ENCODE results near the gene RAD51B.

Gene RAD51B

DNA sequence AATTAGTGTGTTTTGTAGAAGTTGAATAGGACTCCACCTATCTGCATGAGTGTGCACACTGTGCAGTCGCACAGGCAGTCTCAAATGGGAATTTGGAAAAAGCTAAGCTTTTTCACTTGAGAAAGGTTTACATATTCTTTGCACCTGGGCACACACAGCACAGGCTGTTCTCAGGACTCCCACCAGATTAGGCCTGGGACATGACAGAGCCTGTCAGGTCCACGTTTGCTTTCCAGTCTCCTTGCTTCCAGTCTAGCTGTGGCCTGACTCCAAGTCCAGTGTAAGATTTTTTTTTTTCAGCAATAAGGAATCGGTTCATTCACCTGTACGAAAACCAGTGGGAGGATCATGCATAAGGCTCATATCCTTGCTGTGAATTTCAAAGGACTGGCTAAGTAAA is 792.0 kb downstream of the RAD51B start:
- no peak for FAIRE-seq

DNA sequence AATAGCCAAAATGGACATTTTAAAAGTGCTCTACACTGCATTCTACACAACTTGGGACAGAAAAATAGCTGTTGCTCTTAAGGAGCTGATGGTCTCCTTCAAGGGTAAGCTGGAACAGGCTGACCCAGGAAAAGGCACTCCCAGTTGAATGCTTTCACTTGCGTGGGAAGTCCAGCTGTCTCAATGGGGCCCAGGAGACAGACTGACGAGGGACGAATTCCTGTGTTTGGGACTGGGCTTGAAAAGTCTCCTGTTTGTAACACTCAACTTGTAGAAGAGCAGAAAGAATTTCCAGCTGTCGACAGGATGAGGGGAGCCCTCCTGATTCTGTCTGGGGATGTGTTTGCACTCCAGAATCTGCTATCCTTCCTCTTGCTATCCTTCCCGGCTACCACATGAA is 792.5 kb downstream of the RAD51B start:
- no peak for FAIRE-seq

DNA sequence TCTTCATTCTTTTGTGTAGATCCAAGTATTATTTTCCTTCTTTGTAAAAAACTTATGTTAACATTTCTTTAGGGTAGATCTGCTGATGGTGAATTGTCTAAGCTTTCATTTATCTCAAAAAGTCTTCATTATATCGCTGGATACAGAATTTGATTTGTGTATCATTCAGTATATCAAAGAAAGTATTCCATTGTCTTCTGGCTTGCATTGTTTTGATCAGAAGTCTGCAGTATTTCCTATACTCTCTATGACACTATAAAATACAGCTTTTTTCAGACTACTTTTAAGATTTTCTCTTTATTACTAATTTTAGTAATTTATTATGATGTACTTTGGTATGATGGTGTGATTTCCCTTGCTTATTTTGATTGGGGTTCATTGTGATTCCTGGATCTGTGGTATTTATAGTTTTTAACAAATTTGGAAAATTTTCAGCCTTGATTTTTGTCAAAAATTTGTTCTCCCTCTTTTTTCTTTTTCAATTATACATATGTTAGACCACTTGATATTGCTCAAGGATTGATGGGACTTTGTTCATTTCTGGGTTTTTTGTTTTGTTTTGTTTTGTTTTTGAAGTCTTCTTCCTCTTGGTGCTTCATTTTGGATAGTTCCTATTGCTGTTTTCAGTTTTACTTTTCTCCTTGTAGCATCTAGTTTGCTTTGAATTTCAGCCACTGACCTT is 796.8 kb downstream of the RAD51B start:
- FAIRE-seq: peak; percentile 55

DNA sequence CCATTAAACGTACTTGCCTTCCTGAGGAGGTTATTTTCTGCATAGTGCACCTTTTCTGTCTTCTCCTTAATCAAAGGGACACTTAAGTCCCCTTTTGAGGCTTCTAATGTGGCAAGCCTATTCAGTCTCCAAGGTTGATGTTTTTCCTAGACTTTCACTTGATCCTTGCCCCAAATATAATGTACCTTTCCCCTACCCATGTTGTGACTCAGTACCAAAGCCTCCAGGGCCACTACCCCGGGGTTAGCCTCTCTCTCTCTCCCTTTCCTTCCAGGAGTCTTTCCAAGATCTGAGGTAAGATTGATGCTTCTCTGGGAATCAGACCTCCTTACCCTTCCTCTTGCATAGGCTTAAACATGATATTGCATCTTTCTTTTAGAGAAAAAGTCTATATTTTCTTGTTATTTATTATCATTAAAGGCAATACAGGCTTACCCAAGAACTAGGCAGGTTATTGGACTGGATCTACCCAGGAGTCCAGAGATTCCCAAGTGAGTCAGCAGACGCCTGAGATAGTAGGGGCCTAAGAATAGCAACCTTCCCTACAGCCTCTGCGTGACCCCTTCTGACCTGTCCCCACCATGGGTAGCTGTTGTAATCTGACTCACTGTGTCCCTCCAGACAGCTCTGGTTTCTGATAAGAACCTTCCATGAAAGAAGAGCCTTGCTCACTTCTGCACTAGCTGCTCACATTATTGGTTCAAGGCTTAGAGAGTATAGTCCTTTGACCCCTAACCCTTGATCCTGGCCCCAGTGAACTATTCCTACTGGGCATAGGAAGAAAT is 800.4 kb downstream of the RAD51B start:
- FAIRE-seq: no peak

DNA sequence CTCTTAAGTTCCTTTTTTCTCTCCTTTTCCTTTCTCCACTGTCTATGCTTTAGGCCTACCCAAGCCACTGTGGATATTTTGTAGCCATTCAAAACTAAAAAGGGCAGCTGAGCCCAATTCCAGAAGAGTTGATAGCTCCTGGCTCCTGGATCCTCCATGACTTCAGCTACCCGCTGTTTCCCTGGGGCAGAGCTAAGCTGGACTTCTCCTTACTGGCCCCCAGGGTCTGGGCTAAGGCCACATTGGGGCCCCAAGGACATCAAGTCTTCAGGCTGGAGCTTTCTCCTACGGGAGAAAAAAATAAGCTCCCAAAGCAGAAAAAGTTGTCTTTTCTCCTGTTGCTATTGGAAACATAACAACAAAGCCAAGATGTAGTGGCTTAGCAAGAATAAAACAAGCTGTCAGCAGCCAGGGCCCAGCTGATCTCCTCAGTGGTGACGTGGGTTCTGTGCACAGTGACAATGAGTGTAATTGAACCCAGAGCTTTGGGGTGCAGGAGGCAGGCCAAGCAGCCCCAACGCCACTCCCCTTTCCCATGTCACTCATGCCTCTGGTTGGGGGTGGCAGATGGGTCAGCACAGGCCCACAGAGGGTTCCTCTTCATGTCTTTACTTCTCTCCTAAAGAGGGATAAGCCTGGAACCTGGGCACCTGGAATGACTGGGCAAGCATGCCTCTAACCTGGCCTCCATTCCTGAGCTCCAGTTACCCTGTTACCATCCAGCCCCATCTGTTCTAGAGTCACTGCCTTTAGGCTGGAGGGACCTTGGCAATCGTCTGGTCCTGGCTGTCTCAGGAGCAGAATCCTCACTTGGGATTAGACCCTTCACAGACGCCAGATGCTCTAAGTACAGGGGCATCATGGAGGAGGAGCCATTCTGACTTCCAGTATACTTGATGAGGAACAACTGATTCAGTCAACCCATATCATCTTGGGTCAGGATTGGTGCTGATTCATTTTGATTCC is 802.1 kb downstream of the RAD51B start:
- FAIRE-seq: no peak

DNA sequence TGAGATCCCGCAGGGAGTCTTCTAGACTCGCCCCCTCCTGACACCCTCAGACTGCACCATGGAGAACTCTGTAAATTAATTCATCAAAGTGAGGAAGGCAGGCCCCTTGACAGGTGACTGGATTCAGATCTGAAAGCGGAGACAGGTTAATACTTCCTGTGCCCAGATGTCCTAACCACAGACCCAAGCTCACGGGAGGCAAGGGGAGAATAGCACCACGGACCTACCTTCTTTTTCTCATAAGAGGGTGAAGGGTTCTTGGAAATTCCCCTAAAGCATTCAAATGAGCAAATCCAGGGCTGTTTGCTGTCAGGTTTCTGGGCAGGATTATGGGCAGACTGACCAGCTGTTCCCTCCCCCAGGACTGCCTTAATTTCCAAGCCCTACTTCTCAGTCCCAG is 803.3 kb downstream of the RAD51B start:
- FAIRE-seq: no peak

DNA sequence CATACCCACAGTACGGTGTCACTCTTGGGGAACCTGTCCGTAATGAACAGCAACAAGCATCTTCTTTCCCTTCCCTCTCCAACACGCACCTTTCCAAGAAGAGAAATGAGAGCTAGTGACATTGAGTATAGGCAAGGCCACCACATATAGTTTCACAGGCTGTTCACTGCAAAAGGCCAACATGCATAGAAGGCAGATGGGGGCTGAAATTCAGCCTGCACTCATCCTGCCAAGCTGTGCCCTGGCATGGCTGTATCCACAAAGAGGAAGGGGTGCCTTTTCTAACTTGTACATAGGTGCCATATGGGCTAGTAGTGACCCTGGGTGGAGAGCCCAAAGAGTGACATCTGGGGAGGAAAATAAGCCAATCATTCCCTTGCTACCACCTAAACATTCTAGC is 803.7 kb downstream of the RAD51B start:
- no peak for FAIRE-seq

DNA sequence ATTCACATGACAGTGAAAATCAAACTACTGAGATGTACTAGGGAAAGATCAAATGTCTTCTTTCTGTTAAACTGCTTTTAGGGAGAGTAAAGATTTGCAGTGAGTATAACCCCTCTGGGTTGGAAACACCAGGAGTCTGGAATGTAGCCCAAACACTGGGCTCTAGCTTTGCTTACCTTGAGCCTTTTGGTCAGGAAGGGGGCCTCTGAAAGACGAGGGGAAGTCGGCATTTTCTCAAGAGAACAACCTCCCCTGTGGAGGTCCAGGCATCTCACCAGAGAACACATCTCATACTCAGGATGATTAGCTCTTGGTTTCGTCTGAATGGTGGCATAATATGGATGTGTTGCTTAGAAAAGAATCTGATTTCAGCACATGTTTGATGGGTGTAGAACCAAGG is 804.2 kb downstream of the RAD51B start:
- FAIRE-seq: no peak

DNA sequence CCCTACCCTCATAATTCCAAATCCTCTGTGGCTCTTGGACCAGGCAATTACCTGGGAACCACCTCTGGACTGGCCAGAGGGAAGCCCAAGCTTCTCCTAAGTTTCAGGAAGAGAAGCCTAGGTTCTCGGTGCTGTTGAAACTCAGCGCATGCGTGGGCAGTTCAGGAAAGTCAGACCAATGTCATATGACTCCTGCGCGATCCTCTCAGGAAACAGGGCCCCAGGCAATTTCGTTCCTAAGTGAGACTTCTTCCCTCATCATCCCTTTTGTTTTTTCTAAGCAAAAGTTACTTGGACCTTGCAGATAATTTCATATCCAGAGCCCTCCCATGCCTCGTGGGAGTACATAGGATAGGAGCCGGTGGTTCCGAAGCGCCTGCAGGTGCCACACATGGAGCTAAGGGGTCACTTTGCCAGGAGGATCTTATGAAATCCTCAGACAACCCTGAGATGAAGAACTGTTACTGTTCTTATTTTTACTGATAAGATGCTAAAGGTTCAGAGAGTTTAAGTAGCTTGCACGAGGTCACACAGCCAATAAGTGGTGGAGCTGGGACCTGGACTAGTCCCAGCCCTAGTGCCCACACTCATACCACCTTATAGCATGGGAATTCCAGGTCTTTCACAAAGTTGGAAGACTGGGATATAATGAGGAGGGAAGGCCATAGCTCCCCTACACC is 805.1 kb downstream of the RAD51B start:
- no peak for FAIRE-seq

DNA sequence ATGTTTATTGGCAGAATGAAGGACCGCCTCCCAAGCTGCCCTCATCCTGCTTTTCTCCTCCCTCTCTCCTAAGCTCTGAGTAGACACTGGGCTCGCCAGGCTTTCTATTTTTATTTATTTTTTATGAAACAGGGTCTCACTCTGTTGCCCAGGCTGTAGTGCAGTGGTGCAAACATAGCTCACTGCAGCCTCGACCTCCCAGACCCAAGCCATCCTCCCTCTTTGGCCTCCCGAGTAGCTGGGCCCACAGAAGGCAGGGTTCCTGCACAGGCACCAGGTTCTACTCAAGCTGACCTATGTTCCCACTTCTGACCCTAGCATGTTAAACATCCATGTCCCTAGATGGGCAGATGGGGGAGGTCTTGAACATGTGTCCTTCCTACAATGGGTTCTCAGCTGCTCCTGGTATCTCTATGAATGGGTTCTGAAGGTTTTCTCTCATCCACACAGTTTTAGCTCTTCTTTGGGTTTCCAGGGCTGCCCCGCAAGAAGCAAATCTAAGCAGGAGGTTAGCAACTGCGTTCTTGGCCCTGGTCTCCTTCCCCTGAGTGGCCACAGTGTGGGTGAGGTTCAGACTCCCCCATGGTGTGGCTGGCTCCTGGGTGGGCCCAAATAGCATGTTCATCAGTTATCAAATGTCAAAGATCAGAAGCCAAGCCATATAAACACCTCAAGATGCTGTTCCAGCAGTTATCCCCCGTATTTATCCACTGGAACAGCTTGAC is 805.9 kb downstream of the RAD51B start:
- FAIRE-seq: no peak

DNA sequence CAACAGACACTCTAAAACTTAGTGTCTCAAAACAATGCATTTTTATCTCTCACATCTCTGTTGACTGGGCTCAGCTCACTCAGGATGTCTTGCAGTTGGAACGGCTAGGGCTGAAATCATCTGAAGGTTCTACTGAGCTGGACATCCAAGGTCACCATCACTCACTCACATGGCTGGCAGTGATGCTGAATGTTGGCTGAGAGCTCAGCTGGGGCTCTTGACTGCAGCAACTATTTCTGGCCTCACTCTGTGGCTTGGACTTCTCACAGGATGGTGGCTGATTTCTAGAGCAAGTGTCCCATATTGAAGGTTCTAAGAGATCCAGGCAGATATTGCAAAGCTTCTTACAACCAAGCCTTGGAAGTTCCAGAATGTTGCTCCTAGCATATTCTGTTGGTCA is 806.8 kb downstream of the RAD51B start:
- FAIRE-seq: no peak

DNA sequence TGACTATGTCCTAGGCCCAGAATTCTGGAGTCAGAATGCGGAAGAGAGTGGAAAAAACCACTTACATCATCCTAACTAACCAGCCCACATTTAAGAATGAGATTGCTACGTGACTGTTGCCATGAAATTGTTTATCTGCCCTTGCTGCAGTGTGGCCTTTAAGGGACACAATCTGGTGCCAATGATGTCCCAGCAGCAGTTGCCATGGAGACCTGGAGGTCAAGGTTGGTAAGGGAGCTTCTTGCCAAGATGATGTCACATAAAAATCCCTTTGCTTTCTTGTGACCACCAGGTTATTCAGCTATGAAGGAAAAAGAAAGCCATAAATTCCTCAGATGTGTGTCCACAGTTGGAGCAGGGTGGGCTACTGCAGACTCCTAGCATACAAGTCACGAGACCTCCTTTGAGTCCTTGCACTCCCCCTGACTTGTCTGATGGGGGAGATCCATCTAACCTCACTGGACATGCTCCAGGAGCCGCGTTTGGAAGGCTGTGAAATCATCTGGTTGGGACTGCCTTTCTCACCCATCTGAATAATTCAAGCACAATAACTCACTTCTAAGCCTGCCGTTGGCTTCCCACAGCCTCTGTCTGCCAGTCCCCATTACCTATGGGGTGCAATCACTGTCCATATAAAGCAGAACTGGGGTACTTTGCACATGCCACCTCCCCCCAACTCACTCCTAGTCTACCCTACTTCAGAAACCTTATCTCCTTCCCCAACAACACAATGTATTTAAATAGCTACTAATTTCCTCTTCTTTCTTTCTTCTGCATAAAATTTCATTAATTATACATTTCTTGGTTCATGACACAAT is 807.7 kb downstream of the RAD51B start:
- no peak for FAIRE-seq

DNA sequence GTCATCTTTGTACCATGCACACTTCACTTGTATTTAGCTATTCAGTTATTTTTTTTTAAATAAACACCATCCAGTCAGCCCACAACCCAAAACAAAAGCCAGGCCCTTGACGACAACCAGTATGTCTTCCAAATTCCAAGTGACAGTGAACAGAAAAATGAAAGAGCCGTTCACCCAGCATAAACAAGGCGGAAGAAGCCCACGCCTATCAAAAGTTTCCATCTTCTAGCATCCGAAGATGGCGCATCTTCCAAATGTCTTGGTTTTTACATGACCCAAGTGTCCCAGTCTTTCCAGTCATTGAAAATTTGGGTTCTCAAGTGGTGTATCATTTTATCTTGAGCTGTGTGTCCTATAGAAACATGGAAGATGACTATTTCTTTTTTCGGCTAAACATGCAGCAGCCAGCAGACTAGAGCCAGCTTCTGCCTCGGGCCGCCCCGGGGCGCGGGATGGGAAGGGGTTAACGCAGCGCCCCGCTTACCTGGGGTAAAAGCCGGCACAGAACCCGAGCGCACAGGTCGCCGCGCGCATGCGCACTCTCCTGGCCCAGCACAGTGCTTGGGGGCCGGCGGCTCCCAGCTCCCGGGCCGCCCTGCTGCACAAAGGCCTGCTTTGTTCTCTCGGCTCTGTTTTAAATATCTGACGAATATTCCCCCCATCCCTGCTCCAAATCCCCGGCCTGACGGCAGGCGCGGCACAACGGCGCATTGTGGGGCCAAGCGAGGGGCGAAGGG is 808.5 kb downstream of the RAD51B start:
- no peak for FAIRE-seq

DNA sequence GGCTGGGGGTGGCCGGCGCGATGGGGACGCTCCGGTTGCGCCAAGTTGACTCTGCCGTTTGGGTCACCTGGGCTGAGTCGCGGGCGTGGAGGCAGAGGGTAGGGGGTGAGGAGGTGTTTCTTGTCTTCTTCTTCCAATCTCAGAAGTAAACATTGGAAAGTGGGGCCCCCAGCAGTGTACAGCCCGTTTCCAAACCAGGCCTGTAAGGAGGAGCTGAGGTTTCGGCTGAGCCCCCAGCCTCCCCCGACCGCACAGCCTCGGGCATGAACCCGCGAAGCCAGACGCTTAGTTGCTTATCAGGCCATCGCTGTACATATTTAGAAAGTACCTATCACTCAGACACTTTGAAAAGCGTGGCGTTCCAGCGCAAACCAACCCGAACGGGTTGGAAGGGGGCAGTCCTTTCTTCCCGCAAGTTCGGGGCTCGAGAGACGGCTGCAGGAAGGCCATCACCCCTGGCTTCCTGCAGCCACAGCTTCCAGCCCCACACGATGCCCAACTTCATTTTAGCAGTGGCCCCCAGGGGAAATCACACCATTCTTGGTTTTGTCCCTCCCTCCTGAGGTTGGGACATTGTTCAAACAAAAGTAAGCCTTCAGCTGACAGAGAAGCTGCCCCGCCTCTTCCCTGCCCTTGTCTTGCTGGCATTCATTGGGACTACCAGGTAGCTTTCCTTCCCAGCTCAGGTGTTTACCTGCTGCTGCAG is 809.2 kb downstream of the RAD51B start:
- FAIRE-seq: no peak

DNA sequence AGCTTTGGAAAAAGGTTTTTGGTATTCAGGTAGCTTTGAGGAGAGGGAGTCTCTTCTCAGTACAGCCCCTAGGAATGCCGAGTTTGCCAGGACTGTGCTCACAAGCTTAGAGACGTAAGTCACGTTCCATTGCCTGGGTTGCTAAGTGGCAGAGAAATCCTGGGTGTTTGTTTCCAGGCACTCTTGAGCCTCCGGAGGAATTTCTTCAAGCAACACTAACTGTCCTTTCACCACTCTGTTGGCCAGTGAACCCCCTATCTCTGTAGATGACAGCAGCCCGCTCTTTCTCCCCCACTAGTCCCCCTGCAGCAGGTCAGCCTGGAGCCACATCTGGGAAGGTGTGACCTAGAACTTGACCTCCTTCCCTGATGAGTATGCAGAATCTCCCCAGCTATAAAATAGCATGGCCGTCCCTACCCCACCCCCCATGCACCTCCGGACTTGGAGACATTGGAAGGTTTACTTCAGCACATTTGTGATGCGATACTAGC is 810.5 kb downstream of the RAD51B start:
- no peak for FAIRE-seq

DNA sequence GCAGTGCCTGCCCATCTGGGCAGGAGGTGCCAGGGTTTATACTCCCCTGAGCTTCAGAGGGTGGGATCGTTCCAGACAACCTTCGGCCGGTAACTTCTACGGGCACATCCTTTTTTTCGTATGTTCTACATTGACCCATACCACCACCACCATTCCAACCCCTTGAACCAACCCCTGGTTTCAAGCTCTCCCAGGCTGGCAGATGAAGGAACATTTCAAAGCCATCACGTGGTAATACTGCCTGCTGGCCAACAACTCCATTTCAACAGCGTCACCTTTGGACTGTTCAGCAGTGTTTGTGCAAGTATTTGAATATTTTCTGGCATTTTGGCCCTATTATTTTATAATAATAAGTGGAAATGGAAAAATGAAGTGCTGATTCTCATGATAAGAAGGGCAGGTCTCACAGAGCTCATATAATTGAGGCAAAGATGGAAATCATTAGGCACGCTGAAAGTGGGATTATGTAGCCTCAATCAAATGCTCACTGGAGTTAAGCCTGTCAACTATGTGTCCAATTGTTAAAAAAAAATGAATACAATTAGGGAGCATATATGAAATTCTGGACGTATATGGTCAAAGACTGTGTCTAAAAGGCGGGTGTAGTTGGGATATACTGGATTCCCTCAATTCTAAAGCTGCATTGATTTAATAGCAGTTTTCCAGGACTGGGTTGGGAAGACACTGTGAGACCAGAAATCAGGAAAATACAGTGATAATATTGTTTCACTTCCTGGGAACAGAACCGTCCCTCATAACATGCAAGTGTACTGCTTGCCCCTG is 811.2 kb downstream of the RAD51B start:
- FAIRE-seq: no peak

DNA sequence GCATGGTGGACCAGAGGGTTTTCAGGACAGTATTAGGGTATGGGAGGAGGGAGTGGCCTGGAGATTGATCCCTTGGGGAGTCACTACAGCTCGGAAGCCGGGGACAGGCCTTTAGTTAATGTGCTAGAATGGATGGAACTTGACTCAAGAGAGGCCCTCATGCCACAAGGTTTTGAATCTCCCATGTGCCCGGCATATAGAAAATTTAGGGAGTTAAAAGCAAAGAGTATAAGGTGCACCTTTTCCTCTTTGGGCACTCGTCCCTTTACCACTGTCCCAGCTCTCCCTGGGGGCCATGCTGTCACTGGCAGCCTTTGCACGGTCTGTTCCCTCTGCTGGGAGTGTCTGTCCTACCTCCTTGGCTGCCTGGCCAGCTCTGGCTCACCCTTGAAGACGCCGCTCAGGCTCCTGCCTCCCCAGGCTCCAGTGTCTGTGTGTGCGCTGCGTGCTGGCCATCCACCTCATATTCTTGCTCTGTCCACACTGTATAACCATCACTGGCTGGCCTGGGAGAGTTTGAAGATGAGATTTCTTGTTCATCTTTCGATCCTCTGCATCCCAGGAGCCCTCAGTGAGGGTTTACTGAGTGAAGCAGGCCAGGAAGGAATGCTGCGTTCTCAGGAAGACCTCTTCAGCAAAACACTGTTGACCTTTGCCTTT is 811.9 kb downstream of the RAD51B start:
- no peak for FAIRE-seq

Measured in TTC549 (cell line).